LNCAP (cell line): ENCODE measurements around the gene VMAC.

Experiments
- CTCF ChIP-seq: fragments of 450-650 bp; IDR thresholded peaks from 2 replicates; pipeline ENCODE4 v1.5.1; 2017; ENCODE audit warnings: mild to moderate bottlenecking

Gene VMAC

DNA sequence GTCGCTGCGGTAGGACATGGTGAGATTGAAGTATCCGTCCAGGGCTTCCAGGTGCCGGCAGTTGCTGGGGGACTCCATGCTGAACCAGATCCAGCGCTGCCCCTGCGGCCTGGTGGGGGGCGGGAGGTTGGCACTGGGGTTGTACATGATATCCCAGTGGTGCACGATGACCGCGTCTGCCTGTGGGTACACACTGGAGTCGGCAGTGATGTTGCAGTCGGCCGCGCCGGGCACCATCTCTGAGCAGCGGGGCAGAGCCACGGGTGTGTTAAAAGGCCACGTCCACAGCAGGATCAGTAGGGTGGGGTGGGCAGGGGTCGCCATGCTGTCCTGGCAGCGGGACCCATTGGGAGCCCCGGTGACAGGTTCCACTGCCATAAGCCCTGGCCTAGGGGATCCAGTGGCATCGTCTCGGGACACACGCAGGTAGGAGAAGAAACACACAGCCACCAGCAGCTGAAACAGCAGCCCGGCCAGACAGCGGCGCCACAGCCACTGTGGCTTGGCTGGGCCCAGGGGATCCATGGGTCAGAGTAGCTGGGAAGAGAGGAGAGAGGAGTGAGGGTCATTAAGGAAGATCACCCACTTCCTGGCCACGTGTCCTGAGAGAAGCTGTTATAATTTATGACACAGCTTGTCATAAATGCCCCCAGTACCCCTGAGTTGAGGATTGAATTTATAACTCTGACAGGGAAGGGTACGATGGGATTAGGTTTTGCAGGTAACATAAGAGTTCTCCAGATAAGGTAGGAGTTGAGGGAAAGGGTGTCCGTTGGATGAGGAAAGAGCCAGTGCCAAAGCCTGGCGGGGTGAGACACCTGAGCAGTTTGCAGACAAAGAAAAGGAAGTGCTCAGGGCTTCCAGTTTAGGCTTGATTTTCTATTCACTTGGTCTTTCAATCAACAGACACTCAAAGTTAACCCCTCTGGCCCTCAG is 37.2 kb upstream of the VMAC start:
- TF ChIP-seq CTCF: no peak

- no peak for TF ChIP-seq CTCF
These were observed 33.7 kb upstream of the VMAC start for GRCh38 chr19:5870986-5871394.

GRCh38 chr19:5873617-5874199 is 31.0 kb upstream of the VMAC start:
- TF ChIP-seq CTCF: no peak

GRCh38 chr19:5877427-5877826 is 27.2 kb upstream of the VMAC start:
- no peak for TF ChIP-seq CTCF

DNA sequence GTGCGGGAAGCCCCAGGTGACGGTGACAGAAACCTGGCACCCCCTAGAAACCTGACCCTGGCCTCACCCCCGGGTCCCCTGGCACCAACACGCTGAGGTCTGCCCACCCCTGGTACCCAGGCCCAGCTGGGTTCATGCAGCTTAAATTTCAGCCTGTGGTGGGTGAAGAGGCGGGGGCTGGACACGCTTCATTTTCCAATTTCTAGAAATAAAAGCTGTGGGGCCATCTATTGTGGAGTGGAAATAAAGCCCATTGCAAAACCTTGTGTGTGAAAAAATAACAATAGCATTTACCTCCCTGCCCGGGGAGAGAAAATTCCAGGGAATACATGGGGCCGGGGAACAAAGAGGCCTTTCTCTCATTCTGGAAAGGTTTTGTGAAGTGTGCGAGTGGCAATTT is 26.8 kb upstream of the VMAC start:
- TF ChIP-seq CTCF: no peak

DNA sequence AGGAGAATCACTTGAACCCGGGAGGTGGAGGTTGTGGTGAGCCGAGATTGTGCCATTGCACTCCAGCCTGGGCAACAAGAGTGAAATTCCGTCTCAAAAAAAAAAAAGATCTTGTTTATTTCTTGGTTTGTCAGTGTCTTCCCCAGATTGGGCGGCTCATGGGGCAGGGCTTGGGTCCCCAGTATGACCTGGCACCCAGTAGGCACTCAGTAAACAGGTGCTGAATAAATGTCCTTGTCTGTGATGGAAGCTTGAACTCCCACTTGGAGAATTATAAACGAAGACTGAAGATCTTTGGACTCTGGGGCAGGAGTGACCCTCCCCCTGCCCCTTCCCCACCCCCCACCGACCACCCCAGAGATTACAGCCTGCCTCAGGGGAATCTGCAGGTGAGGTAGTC is 24.5 kb upstream of the VMAC start:
- TF ChIP-seq CTCF: no peak

GRCh38 chr19:5880604-5881078 is 24.0 kb upstream of the VMAC start:
- no peak for TF ChIP-seq CTCF
